ENCODE results near the gene TPX2. TPM values are rescaled to one million over a fixed set of nuclear protein-coding genes. Genes with fewer than 3 reads are reported as not detected.
A peak's percentile ranks its signal among the peaks of the same experiment; 100 is the strongest.

The TPX2 gene
- total and polyA plus RNA-seq, 10 of the 15 experiments (the other 5 are each of a cell fraction or from before 2014, with no cell fraction given) = 29.7 to 144 (median 89.0) TPM

DNA sequence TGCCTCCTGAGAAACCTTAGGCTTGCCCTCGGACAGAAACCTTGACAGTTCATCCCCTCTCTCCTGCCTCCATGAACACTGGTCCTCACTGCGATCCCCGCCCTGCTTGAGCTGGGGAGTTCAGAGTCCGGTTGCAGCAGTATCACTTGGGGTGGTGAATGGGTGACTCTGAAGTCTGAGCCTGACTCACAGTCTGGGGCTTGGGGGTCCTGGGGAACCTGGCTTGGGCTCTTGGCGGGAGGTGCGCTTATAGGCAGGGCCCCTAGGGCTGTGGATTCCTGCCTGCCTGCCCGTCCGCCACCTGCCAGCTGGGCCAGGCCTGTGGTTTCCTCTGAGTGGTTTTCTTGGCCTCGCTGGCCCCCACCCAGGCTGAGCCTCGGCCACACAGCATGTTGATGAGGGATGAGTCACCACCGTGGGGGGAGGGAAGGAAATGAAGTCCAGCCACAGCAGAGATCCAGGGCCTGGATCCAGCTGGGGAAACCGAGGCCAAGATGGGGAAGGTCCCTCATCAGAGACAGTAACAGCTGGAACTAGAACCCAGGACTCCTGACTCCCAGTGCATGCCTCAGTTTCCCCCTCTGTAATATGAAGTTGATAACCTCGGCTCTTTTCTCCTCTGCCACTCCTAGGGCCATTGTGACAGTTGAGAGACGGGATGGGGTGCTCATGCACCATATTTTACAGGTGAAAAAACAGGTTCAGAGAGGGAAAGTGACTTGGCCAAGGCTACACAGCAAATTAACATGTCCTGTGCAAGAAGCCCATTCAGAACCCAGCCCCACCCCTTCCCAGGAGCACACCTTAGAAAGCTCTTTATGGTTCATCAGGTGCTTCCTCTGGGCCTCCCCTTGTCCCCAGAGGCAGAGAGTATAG is 97.1 kb downstream of the TPX2 start (continued):
- peak; percentile 54; the same call in 1 of the 2 replicates for TF ChIP-seq ZNF217 (IDR thresholded peaks at IDR 0.05)
- TF ChIP-seq, protein P1, sequence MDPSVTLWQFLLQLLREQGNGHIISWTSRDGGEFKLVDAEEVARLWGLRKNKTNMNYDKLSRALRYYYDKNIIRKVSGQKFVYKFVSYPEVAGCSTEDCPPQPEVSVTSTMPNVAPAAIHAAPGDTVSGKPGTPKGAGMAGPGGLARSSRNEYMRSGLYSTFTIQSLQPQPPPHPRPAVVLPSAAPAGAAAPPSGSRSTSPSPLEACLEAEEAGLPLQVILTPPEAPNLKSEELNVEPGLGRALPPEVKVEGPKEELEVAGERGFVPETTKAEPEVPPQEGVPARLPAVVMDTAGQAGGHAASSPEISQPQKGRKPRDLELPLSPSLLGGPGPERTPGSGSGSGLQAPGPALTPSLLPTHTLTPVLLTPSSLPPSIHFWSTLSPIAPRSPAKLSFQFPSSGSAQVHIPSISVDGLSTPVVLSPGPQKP (IDR thresholded peaks at IDR 0.05; ENCODE audit: low read depth, low read length) = no peak
- no peak for TF ChIP-seq GABPA (IDR thresholded peaks at IDR 0.05; ENCODE audit: low read depth)
- TF ChIP-seq BCL11A (IDR thresholded peaks at IDR 0.05; ENCODE audit: low read depth, low read length) = 0 out of 2 replicates have a peak, but pooled peaks have one; percentile 23
- no peak for TF ChIP-seq BCLAF1 (IDR thresholded peaks at IDR 0.05)
- TF ChIP-seq PAX8 (IDR thresholded peaks at IDR 0.05) = no peak
- TF ChIP-seq TAF1 (IDR thresholded peaks at IDR 0.05; ENCODE audit: borderline replicate concordance, low read depth, low read length) = no peak
- TF ChIP-seq ZNF24 (IDR thresholded peaks at IDR 0.05) = peak; percentile 70; the same call in 1 of the 2 replicates
- no peak for TF ChIP-seq ZBTB4 (CRISPR knock-in tag; IDR thresholded peaks at IDR 0.05)
- no peak for TF ChIP-seq EZH2 (IDR thresholded peaks at IDR 0.05; ENCODE audit: borderline replicate concordance, control insufficient read depth, low read depth, low read length)
- peak; percentile 61 for TF ChIP-seq IKZF1 (conservative IDR thresholded peaks at IDR 0.05)
- no peak for TF ChIP-seq EGR1 (IDR thresholded peaks at IDR 0.05; ENCODE audit: borderline replicate concordance in 1 of 2, low read depth in 2 of 2, low read length in 2 of 2)
- peak; percentile 68; the same call in 1 of the 2 replicates for TF ChIP-seq TCF3 (IDR thresholded peaks at IDR 0.05; ENCODE audit: borderline replicate concordance, insufficient read depth, low read depth, low read length)
- no peak for TF ChIP-seq ZZZ3 (IDR thresholded peaks at IDR 0.05; ENCODE audit: control insufficient read depth, insufficient read length, low read depth)
- TF ChIP-seq ZNF207 (IDR thresholded peaks at IDR 0.05; ENCODE audit: borderline replicate concordance) = no peak
- TF ChIP-seq NRF1 (conservative IDR thresholded peaks at IDR 0.05; ENCODE audit: low read depth, low read length) = no peak
- TF ChIP-seq, protein P2, sequence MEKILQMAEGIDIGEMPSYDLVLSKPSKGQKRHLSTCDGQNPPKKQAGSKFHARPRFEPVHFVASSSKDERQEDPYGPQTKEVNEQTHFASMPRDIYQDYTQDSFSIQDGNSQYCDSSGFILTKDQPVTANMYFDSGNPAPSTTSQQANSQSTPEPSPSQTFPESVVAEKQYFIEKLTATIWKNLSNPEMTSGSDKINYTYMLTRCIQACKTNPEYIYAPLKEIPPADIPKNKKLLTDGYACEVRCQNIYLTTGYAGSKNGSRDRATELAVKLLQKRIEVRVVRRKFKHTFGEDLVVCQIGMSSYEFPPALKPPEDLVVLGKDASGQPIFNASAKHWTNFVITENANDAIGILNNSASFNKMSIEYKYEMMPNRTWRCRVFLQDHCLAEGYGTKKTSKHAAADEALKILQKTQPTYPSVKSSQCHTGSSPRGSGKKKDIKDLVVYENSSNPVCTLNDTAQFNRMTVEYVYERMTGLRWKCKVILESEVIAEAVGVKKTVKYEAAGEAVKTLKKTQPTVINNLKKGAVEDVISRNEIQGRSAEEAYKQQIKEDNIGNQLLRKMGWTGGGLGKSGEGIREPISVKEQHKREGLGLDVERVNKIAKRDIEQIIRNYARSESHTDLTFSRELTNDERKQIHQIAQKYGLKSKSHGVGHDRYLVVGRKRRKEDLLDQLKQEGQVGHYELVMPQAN (conservative IDR thresholded peaks at IDR 0.05) = no peak
- no peak for TF ChIP-seq CBFB (IDR thresholded peaks at IDR 0.05; ENCODE audit: low read depth)
- no peak for TF ChIP-seq CBX3 (IDR thresholded peaks at IDR 0.05; ENCODE audit: borderline replicate concordance, low read depth)
- peak; percentile 75; the same call in 1 of the 2 replicates for TF ChIP-seq TCF12 (IDR thresholded peaks at IDR 0.05; ENCODE audit: low read depth, low read length)
- no peak for TF ChIP-seq SREBF1 (IDR thresholded peaks at IDR 0.05; ENCODE audit: low read length)
